ENCODE measurements around the gene CCDC27. TPM values are rescaled to one million over a fixed set of nuclear protein-coding genes. Genes with fewer than 3 reads are reported as not detected.
"Not testable (repeated sequence)": the region's sequence is repeated elsewhere in the genome, so short reads cannot be mapped to it uniquely, and the experiment has no call there.

The CCDC27 gene
- total RNA-seq, 6 donors from 2014 or later: not detected

DNA sequence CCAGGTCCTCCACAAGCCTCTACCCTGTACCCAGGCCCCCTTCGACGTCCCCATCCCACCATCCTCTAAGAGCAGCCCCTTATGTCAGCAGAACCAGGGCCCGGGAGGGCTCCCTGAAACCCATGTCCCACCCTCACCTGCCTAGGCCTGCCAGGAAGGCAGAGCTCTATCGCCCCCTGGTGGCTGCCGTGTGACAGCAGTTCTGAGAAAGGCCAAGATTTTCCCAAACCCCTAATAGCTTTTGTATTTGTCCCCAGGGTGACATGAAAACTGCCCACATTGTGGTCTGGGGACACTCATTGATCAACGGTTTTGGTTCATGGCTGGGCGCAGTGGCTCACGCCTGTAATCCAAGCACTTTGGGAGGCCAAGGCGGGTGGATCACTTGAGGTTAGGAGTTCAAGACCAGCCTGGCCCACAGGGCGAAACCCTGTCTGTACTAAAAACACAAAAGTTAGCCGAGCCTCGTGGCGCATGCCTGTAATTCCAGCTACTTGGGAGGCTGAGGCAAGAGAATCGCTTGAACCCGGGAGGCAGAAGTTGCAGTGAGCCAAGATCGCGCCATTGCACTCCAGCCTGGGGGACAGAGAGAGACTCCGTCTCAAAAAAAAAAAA, 27.7 kb upstream of the CCDC27 start:
- TF ChIP-seq, protein P1, sequence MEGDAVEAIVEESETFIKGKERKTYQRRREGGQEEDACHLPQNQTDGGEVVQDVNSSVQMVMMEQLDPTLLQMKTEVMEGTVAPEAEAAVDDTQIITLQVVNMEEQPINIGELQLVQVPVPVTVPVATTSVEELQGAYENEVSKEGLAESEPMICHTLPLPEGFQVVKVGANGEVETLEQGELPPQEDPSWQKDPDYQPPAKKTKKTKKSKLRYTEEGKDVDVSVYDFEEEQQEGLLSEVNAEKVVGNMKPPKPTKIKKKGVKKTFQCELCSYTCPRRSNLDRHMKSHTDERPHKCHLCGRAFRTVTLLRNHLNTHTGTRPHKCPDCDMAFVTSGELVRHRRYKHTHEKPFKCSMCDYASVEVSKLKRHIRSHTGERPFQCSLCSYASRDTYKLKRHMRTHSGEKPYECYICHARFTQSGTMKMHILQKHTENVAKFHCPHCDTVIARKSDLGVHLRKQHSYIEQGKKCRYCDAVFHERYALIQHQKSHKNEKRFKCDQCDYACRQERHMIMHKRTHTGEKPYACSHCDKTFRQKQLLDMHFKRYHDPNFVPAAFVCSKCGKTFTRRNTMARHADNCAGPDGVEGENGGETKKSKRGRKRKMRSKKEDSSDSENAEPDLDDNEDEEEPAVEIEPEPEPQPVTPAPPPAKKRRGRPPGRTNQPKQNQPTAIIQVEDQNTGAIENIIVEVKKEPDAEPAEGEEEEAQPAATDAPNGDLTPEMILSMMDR (IDR thresholded peaks at IDR 0.05): peak; percentile 83 to 89 (median 88)
- H3K36me3 ChIP-seq, H3K4me3 ChIP-seq, H3K4me1 ChIP-seq, H3K27ac ChIP-seq, H3K9me3 ChIP-seq, H3K27me3 ChIP-seq: not testable (repeated sequence)
- peak; percentile 3 to 67 for ATAC-seq (ENCODE audit: low FRiP score in 2 of 2)
- WGBS, 2 donors: 36 to 43% methylated on average over 14 to 18 of the region's 18 CpGs
- peak in 1 of 2 donors; percentile 60 for DNase-seq

- H3K4me1 ChIP-seq: peaks cover 0 to 2% (median under 1%) of the 10 kb centered on the region in 4 donors
- no peak overlapping the region for H3K27ac ChIP-seq
- H3K27me3 ChIP-seq: no peaks in the 10 kb centered on the region
- H3K9me3 ChIP-seq: no peaks in the 10 kb centered on the region
- no peak overlapping the region for H3K4me3 ChIP-seq
- no peak for ATAC-seq (ENCODE audit: low FRiP score in 2 of 2)
- TF ChIP-seq, protein P1 (IDR thresholded peaks at IDR 0.05): no peak
- TF ChIP-seq EP300 (IDR thresholded peaks at IDR 0.05): no peak
- no peak for TF ChIP-seq POLR2A (IDR thresholded peaks at IDR 0.05)
- no peak for TF ChIP-seq POLR2AphosphoS5 (IDR thresholded peaks at IDR 0.05)
- WGBS, 2 donors: 86 to 88% methylated on average over 2 of the region's 2 CpGs
- DNase-seq: no peak
- no peaks in the 10 kb centered on the region for H3K36me3 ChIP-seq
Measured at GRCh38 chr1:3725366-3725765, 26.9 kb upstream of the CCDC27 start.

DNA sequence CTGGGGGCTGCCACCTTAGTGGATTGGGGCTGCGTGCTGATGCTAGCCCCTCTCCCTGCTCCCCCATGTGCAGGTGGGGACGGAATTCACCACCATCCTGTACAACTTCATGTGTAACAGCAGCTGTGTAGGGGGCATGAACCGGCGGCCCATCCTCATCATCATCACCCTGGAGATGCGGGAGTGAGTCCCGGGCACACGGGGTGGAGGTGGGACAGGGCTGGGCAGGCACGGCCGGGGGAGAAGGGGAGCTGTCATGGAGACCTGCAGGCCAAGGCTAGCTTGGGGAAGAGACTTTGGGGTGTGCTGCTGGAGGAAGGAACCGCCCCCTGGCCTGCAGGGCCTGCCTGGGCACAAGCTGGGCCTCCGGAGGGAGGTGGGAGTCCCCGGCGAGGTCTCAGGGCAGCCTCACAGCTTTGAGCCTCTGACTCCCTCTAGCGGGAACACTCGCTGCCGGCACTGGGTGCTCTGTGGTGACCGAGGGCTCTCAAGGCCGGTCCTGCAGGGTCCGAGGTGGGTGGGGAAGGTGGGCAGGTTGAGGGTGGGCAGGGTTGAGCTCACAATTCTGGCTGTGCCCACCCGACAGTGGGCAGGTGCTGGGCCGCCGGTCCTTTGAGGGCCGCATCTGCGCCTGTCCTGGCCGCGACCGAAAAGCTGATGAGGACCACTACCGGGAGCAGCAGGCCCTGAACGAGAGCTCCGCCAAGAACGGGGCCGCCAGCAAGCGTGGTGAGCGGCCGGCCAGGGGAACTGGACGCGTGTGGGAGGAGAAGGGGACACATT, 25.0 kb upstream of the CCDC27 start:
- DNase-seq: peak in 1 of 2 donors; percentile 79
- WGBS, 2 donors: 57 to 69% methylated on average over 26 to 30 of the region's 37 CpGs
- Histone ChIP-seq H3K4me1 (no peaks in the 10 kb centered on the region), H3K4me3 (no peak overlapping the region), H3K9me3 (no peaks in the 10 kb centered on the region), H3K27ac (no peak overlapping the region), H3K36me3 (no peaks in the 10 kb centered on the region), H3K27me3 (no peaks in the 10 kb centered on the region)
- TF ChIP-seq, protein P1 (IDR thresholded peaks at IDR 0.05): no peak
- TF ChIP-seq POLR2AphosphoS5 (IDR thresholded peaks at IDR 0.05) (no peak), POLR2A (IDR thresholded peaks at IDR 0.05) (no peak)
- ATAC-seq (ENCODE audit: low FRiP score in 2 of 2): no peak

DNA sequence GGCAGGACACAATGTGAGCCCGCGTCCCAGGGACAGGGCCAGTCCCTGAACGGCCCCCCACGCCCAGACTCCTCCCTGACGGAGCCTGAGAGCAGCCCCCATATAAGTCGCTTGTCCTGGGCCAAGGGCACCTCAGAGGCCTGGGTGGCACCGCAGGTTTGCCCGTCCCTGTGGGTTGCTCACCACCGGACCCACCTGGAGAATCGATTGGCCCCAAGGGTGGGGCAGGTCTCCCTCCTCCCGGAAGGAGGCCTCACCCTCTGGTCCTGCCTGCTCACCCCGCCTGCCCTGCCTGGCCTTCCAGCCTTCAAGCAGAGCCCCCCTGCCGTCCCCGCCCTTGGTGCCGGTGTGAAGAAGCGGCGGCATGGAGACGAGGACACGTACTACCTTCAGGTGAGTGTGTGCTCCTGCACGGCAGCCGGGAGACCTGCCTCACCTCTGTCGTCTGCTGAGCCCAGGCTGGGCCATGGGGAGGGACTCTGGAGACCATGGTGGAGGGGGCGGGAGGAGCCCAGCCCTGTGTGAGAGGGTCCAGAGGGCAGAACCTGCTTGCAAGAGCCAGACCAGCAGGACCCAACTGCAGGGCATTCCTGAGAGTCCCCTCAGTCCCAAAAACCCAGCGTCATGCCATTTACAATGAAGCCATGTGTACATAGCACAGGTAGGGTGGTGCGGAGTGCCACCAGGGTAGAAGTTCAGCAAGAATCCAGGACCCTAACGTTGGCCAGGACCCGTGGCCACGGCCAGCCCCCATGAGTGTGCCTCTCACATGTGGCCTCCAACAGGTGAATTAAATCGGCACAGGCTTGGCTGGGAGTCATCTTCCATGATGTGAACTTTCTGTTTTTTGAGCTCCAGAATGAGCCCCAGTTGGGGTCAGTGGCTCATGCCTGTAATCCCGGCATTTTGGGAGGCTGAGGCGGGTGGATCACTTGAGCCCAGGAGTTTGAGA, 24.1 kb upstream of the CCDC27 start:
- WGBS, 2 donors: 87 to 93% methylated on average over 8 to 30 of the region's 31 CpGs
- Histone ChIP-seq H3K36me3 (no peaks in the 10 kb centered on the region), H3K27ac (no peak overlapping the region), H3K27me3 (no peaks in the 10 kb centered on the region), H3K4me3 (no peak overlapping the region), H3K4me1 (peaks cover 0 to 4% (median 0%) of the 10 kb centered on the region in 4 donors), H3K9me3 (no peaks in the 10 kb centered on the region)
- no peak for ATAC-seq (ENCODE audit: low FRiP score in 2 of 2)
- peak in 1 of 2 donors; percentile 76 for DNase-seq
- TF ChIP-seq, protein P1 (IDR thresholded peaks at IDR 0.05): no peak
- TF ChIP-seq POLR2A (IDR thresholded peaks at IDR 0.05): no peak
- no peak for TF ChIP-seq POLR2AphosphoS5 (IDR thresholded peaks at IDR 0.05)
- TF ChIP-seq EP300 (IDR thresholded peaks at IDR 0.05): no peak
